HepG2 (cell line): ENCODE results near the gene DOCK4. TPM values are rescaled to one million over a fixed set of nuclear protein-coding genes. Genes with fewer than 3 reads are reported as not detected.

ENCODE experiments used
- CBX5 ChIP-seq: sonication (generic); formaldehyde crosslinking; IDR thresholded peaks from 2 replicates; pipeline ENCODE4 v1.4.0; 2020; ENCODE audit warnings: missing genetic modification reagents, borderline replicate concordance
- DPF2 ChIP-seq: sonication (generic); formaldehyde crosslinking; IDR thresholded peaks from 2 replicates; pipeline ENCODE4 v1.4.0; 2020; ENCODE audit warnings: mild to moderate bottlenecking, low read depth, missing genetic modification reagents, borderline replicate concordance
- HNRNPL ChIP-seq: fragments of 200-400 bp; formaldehyde crosslinking; IDR thresholded peaks from 2 replicates; pipeline ENCODE4 v1.6.1; 2017; ENCODE audit warnings: mild to moderate bottlenecking, low read depth, low read length
- KDM6A ChIP-seq: IDR thresholded peaks from 2 replicates; pipeline ENCODE4 v1.6.1; 2016; ENCODE audit warnings: low read depth
- KLF6 ChIP-seq: IDR thresholded peaks from 2 replicates; pipeline ENCODE4 v1.8.0; 2016; ENCODE audit warnings: missing biosample characterization, missing genetic modification reagents
- MXD4 ChIP-seq: IDR thresholded peaks from 2 replicates; pipeline ENCODE4 v1.6.1; 2016; ENCODE audit warnings: mild to moderate bottlenecking, missing biosample characterization, missing genetic modification reagents
- MXI1 ChIP-seq: IDR thresholded peaks from 3 replicates; pipeline ENCODE4 v1.6.1; 2012; ENCODE audit warnings: low read depth, low read length, inconsistent platforms, borderline replicate concordance
- NR2F2 ChIP-seq: IDR thresholded peaks from 2 replicates; pipeline ENCODE4 v1.6.1; 2012; ENCODE audit warnings: low read depth, inconsistent platforms, borderline replicate concordance
- NR2F6 ChIP-seq, 2 experiments: IDR thresholded peaks; 2 replicates each; pipeline ENCODE4 v1.6.1; 2016; ENCODE audit warnings: antibody characterized with exemption in 1 of 2, mild to moderate bottlenecking in 1 of 2
- POGZ ChIP-seq: sonication (generic); formaldehyde crosslinking; IDR thresholded peaks from 2 replicates; pipeline ENCODE4 v1.4.0; 2020; ENCODE audit warnings: mild to moderate bottlenecking, missing genetic modification reagents
- RARA ChIP-seq: IDR thresholded peaks from 2 replicates; pipeline ENCODE4 v1.6.1; 2016; ENCODE audit warnings: missing genetic modification reagents, missing compliant biosample characterization
- SOX5 ChIP-seq: IDR thresholded peaks from 2 replicates; pipeline ENCODE4 v1.6.1; 2016; ENCODE audit warnings: borderline replicate concordance
- TARDBP ChIP-seq: sonication (generic); formaldehyde crosslinking; IDR thresholded peaks from 2 replicates; pipeline ENCODE4 v1.8.0; 2022; ENCODE audit warnings: mild to moderate bottlenecking, missing genetic modification reagents
- ZBTB43 ChIP-seq: sonication (generic); formaldehyde crosslinking; conservative IDR thresholded peaks from 2 replicates; pipeline ENCODE4 v1.4.0; 2020; ENCODE audit warnings: missing genetic modification reagents
- ZNF143 ChIP-seq: sonication (generic); formaldehyde crosslinking; IDR thresholded peaks from 2 replicates; pipeline ENCODE4 v1.4.0; 2020; ENCODE audit warnings: missing genetic modification reagents
- ZNF383 ChIP-seq: sonication (generic); formaldehyde crosslinking; IDR thresholded peaks from 2 replicates; pipeline ENCODE4 v1.4.0; 2020; ENCODE audit warnings: missing genetic modification reagents, mild to moderate bottlenecking, borderline replicate concordance
- ZNF670 ChIP-seq: sonication (generic); formaldehyde crosslinking; IDR thresholded peaks from 2 replicates; pipeline ENCODE4 v1.8.0; 2022; ENCODE audit warnings: mild to moderate bottlenecking, missing genetic modification reagents, borderline replicate concordance
- ZSCAN20 ChIP-seq: sonication (generic); formaldehyde crosslinking; IDR thresholded peaks from 2 replicates; pipeline ENCODE4 v1.4.0; 2020; ENCODE audit warnings: missing genetic modification reagents, mild to moderate bottlenecking, borderline replicate concordance
- ZSCAN29 ChIP-seq: sonication (generic); formaldehyde crosslinking; conservative IDR thresholded peaks from 2 replicates; pipeline ENCODE4 v1.4.0; 2020; ENCODE audit warnings: mild to moderate bottlenecking, missing genetic modification reagents
- polyA plus RNA-seq, 8 experiments: library from polyadenylated mRNA; depleted of rRNA in 3 of 8; stranded (reverse) in 7 of 8; unstranded in 1 of 8; fragments of >200 nt; fragmentation: Illumina TruSeq in 4 of 8; extraction: Trizol in 4 of 8; gene quantifications; 2 replicates each; pipeline versions ENCODE4 v1.2.1 to v1.2.3, GENCODE V29; 2011 to 2016; ENCODE audit warnings: low read depth in 4 of 8, missing spikeins in 1 of 8, mixed read lengths in 1 of 8; ENCODE audit not compliant: insufficient read depth in 1 of 8
- total RNA-seq, 5 experiments: library from RNA; depleted of rRNA; stranded (reverse); fragments of >200 nt; fragmentation: Illumina TruSeq; extraction: Trizol; gene quantifications; 2 replicates each; pipeline ENCODE4 v1.2.3, GENCODE V29; 2016; ENCODE audit warnings: low read depth in 1 of 5
- TF ChIP-seq, protein P1 (sequence below): sonication (generic); formaldehyde crosslinking; IDR thresholded peaks from 2 replicates; pipeline ENCODE4 v1.4.0; 2020; ENCODE audit warnings: missing genetic modification reagents
- TF ChIP-seq, protein P2 (sequence below): sonication (generic); formaldehyde crosslinking; IDR thresholded peaks from 2 replicates; pipeline ENCODE4 v1.5.0; 2020; ENCODE audit warnings: mild to moderate bottlenecking, missing genetic modification reagents, moderate library complexity
- TF ChIP-seq, protein P3 (sequence below): sonication (generic); formaldehyde crosslinking; conservative IDR thresholded peaks from 2 replicates; pipeline ENCODE4 v1.4.0; 2020; ENCODE audit warnings: mild to moderate bottlenecking, missing genetic modification reagents, moderate library complexity

The DOCK4 gene
- total and polyA plus RNA-seq, 2 of the 13 experiments (the other 11 are each of a cell fraction or from before 2014, with no cell fraction given), result 13.5 to 17.4 TPM

- 0 out of 2 replicates have a peak, but pooled peaks have one; percentile 63 for TF ChIP-seq ZNF383 (CRISPR knock-in tag)
- no peak for TF ChIP-seq ZSCAN20 (CRISPR knock-in tag)
- TF ChIP-seq, protein P1, sequence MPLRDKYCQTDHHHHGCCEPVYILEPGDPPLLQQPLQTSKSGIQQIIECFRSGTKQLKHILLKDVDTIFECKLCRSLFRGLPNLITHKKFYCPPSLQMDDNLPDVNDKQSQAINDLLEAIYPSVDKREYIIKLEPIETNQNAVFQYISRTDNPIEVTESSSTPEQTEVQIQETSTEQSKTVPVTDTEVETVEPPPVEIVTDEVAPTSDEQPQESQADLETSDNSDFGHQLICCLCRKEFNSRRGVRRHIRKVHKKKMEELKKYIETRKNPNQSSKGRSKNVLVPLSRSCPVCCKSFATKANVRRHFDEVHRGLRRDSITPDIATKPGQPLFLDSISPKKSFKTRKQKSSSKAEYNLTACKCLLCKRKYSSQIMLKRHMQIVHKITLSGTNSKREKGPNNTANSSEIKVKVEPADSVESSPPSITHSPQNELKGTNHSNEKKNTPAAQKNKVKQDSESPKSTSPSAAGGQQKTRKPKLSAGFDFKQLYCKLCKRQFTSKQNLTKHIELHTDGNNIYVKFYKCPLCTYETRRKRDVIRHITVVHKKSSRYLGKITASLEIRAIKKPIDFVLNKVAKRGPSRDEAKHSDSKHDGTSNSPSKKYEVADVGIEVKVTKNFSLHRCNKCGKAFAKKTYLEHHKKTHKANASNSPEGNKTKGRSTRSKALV, result no peak
- TF ChIP-seq RARA, result peak; percentile 74
- peak; percentile 87 for TF ChIP-seq NR2F2
- 0 out of 2 replicates have a peak, but pooled peaks have one; percentile 75 for TF ChIP-seq KDM6A (CRISPR knock-in tag)
- peak; percentile 82 for TF ChIP-seq NR2F6 (IDR thresholded peaks at IDR 0.05)
- peak; percentile 77 for TF ChIP-seq NR2F6 (CRISPR knock-in tag; IDR thresholded peaks at IDR 0.05)
- peak; percentile 96 for TF ChIP-seq POGZ (CRISPR knock-in tag)
- 0 out of 2 replicates have a peak, but pooled peaks have one; percentile 58 for TF ChIP-seq ZNF670 (CRISPR knock-in tag)
- 0 out of 2 replicates have a peak, but pooled peaks have one; percentile 44 for TF ChIP-seq CBX5
- TF ChIP-seq, protein P2, sequence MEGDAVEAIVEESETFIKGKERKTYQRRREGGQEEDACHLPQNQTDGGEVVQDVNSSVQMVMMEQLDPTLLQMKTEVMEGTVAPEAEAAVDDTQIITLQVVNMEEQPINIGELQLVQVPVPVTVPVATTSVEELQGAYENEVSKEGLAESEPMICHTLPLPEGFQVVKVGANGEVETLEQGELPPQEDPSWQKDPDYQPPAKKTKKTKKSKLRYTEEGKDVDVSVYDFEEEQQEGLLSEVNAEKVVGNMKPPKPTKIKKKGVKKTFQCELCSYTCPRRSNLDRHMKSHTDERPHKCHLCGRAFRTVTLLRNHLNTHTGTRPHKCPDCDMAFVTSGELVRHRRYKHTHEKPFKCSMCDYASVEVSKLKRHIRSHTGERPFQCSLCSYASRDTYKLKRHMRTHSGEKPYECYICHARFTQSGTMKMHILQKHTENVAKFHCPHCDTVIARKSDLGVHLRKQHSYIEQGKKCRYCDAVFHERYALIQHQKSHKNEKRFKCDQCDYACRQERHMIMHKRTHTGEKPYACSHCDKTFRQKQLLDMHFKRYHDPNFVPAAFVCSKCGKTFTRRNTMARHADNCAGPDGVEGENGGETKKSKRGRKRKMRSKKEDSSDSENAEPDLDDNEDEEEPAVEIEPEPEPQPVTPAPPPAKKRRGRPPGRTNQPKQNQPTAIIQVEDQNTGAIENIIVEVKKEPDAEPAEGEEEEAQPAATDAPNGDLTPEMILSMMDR (CRISPR knock-in tag), result no peak
- no peak for TF ChIP-seq HNRNPL
- TF ChIP-seq MXD4, result 0 out of 2 replicates have a peak, but pooled peaks have one; percentile 36
- TF ChIP-seq, protein P3, sequence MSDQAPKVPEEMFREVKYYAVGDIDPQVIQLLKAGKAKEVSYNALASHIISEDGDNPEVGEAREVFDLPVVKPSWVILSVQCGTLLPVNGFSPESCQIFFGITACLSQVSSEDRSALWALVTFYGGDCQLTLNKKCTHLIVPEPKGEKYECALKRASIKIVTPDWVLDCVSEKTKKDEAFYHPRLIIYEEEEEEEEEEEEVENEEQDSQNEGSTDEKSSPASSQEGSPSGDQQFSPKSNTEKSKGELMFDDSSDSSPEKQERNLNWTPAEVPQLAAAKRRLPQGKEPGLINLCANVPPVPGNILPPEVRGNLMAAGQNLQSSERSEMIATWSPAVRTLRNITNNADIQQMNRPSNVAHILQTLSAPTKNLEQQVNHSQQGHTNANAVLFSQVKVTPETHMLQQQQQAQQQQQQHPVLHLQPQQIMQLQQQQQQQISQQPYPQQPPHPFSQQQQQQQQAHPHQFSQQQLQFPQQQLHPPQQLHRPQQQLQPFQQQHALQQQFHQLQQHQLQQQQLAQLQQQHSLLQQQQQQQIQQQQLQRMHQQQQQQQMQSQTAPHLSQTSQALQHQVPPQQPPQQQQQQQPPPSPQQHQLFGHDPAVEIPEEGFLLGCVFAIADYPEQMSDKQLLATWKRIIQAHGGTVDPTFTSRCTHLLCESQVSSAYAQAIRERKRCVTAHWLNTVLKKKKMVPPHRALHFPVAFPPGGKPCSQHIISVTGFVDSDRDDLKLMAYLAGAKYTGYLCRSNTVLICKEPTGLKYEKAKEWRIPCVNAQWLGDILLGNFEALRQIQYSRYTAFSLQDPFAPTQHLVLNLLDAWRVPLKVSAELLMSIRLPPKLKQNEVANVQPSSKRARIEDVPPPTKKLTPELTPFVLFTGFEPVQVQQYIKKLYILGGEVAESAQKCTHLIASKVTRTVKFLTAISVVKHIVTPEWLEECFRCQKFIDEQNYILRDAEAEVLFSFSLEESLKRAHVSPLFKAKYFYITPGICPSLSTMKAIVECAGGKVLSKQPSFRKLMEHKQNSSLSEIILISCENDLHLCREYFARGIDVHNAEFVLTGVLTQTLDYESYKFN, result peak; percentile 94
- TF ChIP-seq MXI1, result peak; percentile 39; the same call in 1 of the 3 replicates
- peak; percentile 90 for TF ChIP-seq SOX5
- peak; percentile 39; the same call in 1 of the 2 replicates for TF ChIP-seq ZSCAN29
- TF ChIP-seq TARDBP, result peak; percentile 90; the same call in 1 of the 2 replicates
- 0 out of 2 replicates have a peak, but pooled peaks have one; percentile 57 for TF ChIP-seq ZBTB43 (CRISPR knock-in tag)
- no peak for TF ChIP-seq ZNF143 (CRISPR knock-in tag)
- TF ChIP-seq DPF2 (CRISPR knock-in tag), result peak; percentile 83; the same call in 1 of the 2 replicates
- TF ChIP-seq KLF6 (CRISPR knock-in tag), result 0 out of 2 replicates have a peak, but pooled peaks have one; percentile 5
Measured at GRCh38 chr7:112211348-112211907, 5.2 kb upstream of the DOCK4 start (continued).
